Endothelial cell of umbilical vein (primary cell): ENCODE data around the gene PIP5K1C.

Source experiments
- CTCF ChIP-seq, 2 donors: IDR thresholded peaks; 1 replicate in 1 of 2; 2 replicates in 1 of 2; pipeline ENCODE4 v1.5.1; 2011; ENCODE audit warnings: low read length in 2 of 2, mild to moderate bottlenecking in 2 of 2, moderate library complexity in 2 of 2, control low read depth in 1 of 2, inconsistent platforms in 1 of 2, low read depth in 1 of 2; ENCODE audit not compliant: insufficient read depth in 1 of 2; ENCODE audit errors: extremely low read depth in 1 of 2
- JUN ChIP-seq: IDR thresholded peaks from 2 replicates; pipeline ENCODE4 v1.6.1; 2011; ENCODE audit warnings: borderline replicate concordance, low read depth; ENCODE audit not compliant: insufficient read length, insufficient read depth

GRCh38 chr19:3708207-3708931 lies 8.1 kb upstream of the PIP5K1C start, which contains the start of gene TJP3:
- TF ChIP-seq CTCF (IDR thresholded peaks at IDR 0.05; ENCODE audit: extremely low read depth in 1 of 2, insufficient read depth in 1 of 2, low read depth in 1 of 2, low read length in 2 of 2) (no peak), JUN (no peak)
